COR-L47 (cell line): ENCODE data around the gene RPL41.
"Not testable (repeated sequence)": the region's sequence is repeated elsewhere in the genome, so short reads cannot be mapped to it uniquely, and the experiment has no call there.

Experiments
- DNase-seq: peaks from one replicate; lab custom pipeline; 2025; lab: John Stamatoyannopoulos, UW

RPL41 gene

GRCh38 chr12:56116267-56117081, at the start of gene RPL41:
TSS of gene RPL41 (plus strand) at chr12:56116633.
- DNase-seq = peak; percentile 94

- no peak for DNase-seq
These were observed 44.8 kb upstream of the RPL41 start for GRCh38 chr12:56071648-56072047.

DNA sequence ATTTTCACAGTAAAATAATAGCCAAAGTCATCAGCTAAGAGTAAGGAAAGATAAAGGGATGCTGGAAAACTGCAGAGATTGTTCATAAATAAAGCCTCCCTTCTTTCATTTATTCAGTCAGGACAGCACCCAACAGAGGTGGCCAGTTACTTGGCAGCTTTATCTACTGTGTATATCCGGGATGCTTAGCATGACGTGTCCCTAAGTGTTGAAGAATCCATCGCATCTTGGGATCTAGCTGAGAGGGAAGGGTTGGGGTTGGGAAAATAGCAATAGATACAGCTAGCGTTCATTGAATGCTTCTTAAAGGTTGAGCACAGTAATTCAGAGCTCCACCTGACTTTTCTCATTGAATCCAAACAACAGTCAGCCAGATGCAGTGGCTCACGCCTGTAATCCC, 42.0 kb upstream of the RPL41 start:
- DNase-seq = no peak

DNA sequence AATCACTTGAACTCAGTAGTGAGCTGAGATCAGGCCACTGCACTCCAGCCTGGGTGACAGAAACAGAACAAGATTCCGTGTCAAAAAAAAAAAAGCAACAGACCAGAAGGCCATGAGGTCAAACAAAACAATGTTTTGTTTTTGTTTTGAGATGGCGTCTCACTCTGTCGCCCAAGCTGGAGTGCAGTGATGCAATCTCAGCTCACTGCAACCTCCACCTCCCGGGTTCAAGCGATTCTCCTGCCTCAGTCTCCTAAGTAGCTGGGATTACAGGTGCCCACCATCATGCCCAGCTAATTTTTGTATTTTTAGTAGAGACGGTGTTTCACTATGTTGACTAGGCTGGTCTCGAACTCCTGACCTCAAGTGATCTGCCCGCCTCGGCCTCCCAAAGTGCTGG, 38.5 kb upstream of the RPL41 start:
- DNase-seq = not testable (repeated sequence)

- DNase-seq = no peak
These were observed 38.0 kb upstream of the RPL41 start for GRCh38 chr12:56078427-56078826.

DNA sequence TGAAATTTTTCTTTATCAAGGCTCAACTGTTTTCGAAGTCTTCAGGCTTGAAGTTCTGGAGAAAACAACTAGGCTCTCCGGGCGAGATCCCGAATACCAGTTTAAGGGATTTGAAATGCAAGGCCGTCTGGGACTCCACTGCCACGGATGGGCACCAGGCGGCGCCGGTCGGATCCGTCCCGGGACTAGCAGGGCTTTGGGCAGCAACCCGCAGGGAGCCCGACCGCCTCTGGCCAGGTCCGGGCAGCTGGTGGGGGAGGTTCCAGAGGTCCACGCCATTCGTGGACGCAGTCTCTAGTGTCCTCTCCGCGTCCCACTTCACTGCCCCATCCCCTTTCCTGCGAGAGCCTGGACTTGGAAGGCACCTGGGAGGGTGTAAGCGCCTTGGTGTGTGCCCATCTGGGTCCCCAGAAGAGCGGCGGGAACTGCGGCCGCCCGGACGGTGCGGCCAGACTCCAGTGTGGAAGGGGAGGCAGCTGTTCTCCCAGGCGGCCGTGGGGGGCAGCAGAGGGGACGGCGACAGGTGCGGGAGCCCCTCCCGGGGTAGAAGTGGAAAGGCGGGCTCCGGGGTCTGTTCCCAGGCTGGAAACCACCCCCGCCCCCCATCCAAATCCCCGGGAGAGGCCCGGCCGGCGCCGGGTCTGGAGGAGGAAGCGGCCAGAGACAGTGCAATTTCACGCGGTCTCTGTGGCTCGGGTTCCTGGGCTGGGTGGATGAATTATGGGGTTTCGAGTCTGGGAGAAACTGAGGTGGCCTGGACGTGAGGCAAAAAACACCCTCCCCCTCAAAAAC, 37.3 kb upstream of the RPL41 start:
- peak; percentile 65 for DNase-seq

- DNase-seq = peak; percentile 56
These were observed 36.5 kb upstream of the RPL41 start, which contains the start of gene ERBB3 for GRCh38 chr12:56079723-56080555. TSS of gene ERBB3 (plus strand) at chr12:56080165. CDS start at chr12:56080301, 136 bp downstream.

DNA sequence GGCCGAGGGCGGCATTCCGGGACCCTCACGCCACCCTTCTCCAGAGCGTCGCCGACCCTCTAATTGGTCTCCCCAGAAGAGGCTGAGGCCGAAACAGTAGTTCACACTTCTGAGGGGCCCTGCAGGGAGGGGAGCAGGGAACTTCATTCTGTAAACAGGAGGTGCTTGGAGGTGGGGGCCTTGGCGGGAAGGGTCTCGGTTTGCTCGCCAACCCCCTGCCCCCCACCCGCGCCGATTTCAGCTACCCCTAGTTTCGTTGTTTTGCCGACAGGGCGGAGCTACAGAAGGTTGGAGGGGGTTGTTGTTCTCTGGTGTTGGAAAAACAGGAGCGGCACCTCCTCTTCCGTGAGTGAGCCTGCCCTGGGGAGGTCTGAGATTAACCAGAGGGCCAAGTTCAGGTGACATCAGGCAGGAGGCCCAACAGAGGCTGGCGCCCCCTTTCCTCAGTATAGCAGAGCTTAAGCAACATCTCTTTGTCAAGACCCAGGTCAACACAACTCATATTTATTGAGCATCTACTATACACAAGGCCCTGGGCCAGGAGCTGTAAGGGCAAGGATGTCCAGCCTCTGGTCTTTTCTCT, 35.8 kb upstream of the RPL41 start:
- DNase-seq = no peak

DNA sequence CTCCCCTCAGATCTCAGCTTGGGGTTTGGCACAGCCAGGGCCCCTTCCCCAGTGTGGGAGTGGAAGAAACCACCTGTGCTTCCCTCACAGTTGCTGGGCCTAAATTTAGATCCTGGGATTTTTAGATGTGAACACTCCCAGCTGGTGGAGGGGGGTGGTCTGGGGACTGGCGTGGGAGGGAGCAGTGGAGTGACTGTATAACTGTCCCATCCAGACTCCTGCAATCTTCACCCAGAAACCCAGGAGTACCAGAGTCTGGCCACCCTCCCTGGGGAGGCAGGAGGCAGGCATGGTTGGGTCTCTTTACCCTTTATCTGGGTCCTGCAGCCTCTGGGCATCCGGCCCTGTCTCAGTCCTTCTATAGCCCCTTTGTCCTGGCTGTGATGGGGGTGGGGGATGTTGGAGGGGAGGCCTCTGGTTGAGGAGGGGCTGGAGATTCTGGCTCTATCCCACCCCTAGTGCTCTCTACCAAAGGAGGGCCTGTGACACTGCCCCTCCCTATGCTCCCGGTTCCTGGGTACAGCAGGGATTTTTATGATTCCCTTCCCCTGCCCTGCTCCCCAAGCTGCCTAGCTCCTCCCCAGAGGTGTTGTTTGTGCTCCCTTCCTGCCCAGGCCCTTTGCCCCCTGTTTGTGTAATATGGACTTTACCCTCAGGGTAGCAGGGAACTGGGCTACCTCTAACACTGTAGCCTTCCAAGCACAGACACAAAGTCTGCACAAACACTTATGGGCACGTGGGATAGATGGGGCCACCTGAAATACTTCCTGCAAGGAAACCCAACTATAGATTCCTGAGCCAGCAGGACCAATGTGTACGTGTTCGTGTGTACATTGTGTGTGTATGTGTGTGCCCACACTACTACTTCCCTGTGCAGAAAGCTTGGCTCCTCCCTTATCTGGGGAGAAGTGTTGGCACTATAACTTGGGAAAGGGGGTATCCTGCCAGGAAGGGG, 34.8 kb upstream of the RPL41 start:
- no peak for DNase-seq

DNA sequence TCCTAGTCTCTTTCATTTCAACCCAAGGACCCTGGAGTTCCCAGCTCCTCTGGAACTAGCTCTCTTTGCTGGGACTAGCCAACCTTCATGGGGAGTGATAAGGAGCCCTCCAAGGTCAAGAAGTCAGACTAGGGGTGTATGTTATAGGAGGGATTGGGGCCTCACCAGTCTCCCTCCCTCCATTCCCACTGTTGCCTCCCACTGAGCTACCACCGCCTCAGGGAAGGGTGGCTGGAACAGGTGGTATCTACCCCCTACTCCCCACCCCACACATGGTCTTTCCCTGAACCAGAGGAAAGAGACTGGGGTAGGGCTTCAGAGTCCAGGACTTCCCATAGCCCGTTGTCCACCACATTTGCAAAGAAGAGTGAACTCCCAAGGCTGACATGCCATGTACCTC, 34.1 kb upstream of the RPL41 start:
- no peak for DNase-seq

GRCh38 chr12:56082967-56083366, 33.5 kb upstream of the RPL41 start:
- DNase-seq = no peak

DNA sequence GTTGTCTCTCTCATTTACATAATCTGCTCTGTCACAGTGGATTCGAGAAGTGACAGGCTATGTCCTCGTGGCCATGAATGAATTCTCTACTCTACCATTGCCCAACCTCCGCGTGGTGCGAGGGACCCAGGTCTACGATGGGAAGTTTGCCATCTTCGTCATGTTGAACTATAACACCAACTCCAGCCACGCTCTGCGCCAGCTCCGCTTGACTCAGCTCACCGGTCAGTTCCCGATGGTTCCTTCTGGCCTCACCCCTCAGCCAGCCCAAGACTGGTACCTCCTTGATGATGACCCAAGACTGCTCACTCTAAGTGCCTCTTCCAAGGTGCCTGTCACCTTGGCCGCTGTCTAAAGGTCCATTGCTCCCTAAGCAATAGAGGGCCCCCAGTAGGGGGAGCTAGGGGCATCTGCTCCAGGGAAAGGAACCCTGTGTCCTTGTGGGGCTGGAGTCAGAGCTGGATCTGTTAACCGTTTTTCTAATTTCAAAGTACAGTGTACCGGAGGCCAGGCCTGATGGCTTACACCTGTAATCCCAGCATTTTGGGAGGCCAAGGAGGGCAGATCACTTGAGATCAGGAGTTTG, 31.4 kb upstream of the RPL41 start:
- no peak for DNase-seq

DNA sequence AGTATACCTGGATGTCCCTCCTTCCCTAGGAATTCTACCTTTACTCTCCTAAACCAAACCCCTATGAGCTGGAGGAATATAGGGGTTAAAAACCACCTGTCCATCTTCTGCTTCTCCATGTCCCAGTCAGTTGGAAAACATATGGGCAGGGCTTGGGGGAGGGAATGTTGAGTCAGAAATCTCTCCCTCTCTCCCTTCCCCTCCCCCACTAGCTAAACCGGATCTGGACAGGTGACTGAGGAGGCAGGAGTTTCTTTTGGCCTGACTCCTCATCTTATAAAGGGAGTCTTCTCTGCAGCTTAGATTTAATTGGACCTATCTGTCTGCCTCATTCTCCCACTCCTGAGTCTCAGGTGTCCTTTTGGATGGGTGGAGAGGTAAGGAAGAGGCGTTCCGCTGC, 30.3 kb upstream of the RPL41 start:
- no peak for DNase-seq

GRCh38 chr12:56086608-56087007, 29.8 kb upstream of the RPL41 start:
- DNase-seq = no peak

GRCh38 chr12:56087220-56087619, 29.2 kb upstream of the RPL41 start:
- no peak for DNase-seq

- DNase-seq = no peak
These were observed 18.7 kb upstream of the RPL41 start for GRCh38 chr12:56097738-56098137.

GRCh38 chr12:56098592-56098991, 17.8 kb upstream of the RPL41 start:
- no peak for DNase-seq

DNA sequence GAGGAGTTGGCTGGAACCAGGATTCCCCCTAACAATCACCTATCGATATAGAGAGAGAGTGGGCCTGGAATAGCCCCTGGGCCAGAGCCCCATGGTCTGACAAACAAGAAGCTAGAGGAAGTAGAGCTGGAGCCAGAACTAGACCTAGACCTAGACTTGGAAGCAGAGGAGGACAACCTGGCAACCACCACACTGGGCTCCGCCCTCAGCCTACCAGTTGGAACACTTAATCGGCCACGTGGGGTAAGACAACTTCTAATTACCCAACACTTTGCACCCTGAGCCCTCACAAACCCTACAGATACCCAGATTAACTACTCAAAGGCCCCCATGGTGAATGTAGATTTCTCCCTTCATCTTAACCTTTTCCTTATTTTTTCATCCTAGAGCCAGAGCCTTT, 16.6 kb upstream of the RPL41 start:
- DNase-seq = no peak

DNA sequence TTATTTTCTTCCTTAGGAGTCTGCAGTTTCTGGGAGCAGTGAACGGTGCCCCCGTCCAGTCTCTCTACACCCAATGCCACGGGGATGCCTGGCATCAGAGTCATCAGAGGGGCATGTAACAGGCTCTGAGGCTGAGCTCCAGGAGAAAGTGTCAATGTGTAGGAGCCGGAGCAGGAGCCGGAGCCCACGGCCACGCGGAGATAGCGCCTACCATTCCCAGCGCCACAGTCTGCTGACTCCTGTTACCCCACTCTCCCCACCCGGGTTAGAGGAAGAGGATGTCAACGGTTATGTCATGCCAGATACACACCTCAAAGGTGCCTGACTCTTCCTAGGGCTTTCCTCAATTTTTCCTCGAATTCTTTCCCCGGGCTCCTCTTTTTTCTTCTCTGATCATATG, 15.4 kb upstream of the RPL41 start:
- DNase-seq = no peak

- DNase-seq = no peak
These were observed 13.8 kb upstream of the RPL41 start for GRCh38 chr12:56102683-56103065.
